Lower lobe of right lung (tissue), 2 donors: ENCODE results near the gene DGLUCY. TPM values are rescaled to one million over a fixed set of nuclear protein-coding genes. Genes with fewer than 3 reads are reported as not detected.

Experiments used
- ATAC-seq, 2 donors: fragments of 200-7000 bp; cut with Tn5 transposase; one replicate each; pipeline ENCODE4 v1.9.1; 2020 to 2022; ENCODE audit warnings: mild to moderate bottlenecking in 2 of 2, moderate library complexity in 2 of 2
- DNase-seq: peaks from one replicate; pipeline ENCODE4 v3.0.0-alpha.2; 2020
- H3K27ac ChIP-seq: fragments of 200-600 bp; one replicate; pipeline ENCODE4 v1.8.0; 2022
- H3K27me3 ChIP-seq: fragments of 200-600 bp; one replicate; pipeline ENCODE4 v1.8.0; 2022; ENCODE audit warnings: low read depth
- H3K36me3 ChIP-seq: fragments of 200-600 bp; one replicate; pipeline ENCODE4 v1.8.0; 2022; ENCODE audit warnings: mild to moderate bottlenecking
- H3K4me1 ChIP-seq: fragments of 200-600 bp; one replicate; pipeline ENCODE4 v1.8.0; 2022
- H3K4me3 ChIP-seq: fragments of 200-600 bp; one replicate; pipeline ENCODE4 v1.8.0; 2022; ENCODE audit warnings: mild to moderate bottlenecking
- H3K9me3 ChIP-seq: fragments of 200-600 bp; one replicate; pipeline ENCODE4 v1.8.0; 2022
- CTCF ChIP-seq: fragments of 200-600 bp; IDR thresholded peaks from one replicate; pipeline ENCODE4 v1.8.0; 2022; ENCODE audit warnings: antibody characterized with exemption, mild to moderate bottlenecking
- intact Hi-C: fragments of 100-400 bp; cut with DNase I; formaldehyde crosslinking; loops from one replicate; pipeline ENCODE4 v1.11.0; 2022
- total RNA-seq: library from RNA; stranded (reverse); fragmentation: NEBNext Ultra II Directional; extraction: Animal tissue kit (Norgen Biotek cat#: 25700); gene quantifications from one replicate; pipeline ENCODE4 v1.2.1, GENCODE V29; 2021
- donor health status: DM: no; HTN: yes; CAD: no; lungs with severe emphysema.

Gene DGLUCY
- total RNA-seq, 1 donor from 2014 or later: 102 TPM

DNA sequence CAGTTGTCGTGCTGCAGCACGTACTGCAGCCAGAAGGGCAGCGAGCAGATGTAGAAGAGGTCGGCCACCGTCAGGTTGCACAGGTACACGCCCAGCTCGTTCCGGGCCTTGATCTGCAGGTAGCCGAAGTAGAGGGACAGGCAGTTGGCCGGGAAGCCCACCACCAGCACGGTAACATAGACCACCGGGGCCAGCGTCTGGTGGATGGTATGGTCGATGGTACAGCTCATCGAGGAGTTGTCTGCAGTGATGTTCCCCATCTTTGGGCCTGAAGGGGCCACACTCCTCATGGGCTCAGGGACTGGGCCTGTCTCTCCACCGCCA is 120.9 kb downstream of the DGLUCY start:
- Histone ChIP-seq H3K27me3 (no peaks in the 10 kb centered on the region), H3K4me1 (peaks cover 36% of the 10 kb centered on the region), H3K27ac (no peak overlapping the region), H3K4me3 (no peak overlapping the region), H3K36me3 (no peaks in the 10 kb centered on the region), H3K9me3 (no peaks in the 10 kb centered on the region)
- ATAC-seq (no peak), DNase-seq (no peak)
- no peak for TF ChIP-seq CTCF
- intact Hi-C loops: no loop called here

- H3K36me3 ChIP-seq: no peaks in the 10 kb centered on the region
- H3K9me3 ChIP-seq: no peaks in the 10 kb centered on the region
- ATAC-seq (no peak), DNase-seq (no peak)
- H3K4me1 ChIP-seq: peaks cover 27% of the 10 kb centered on the region
- intact Hi-C loops: no loop called here
- H3K4me3 ChIP-seq: no peak overlapping the region
- no peak overlapping the region for H3K27ac ChIP-seq
- H3K27me3 ChIP-seq: no peaks in the 10 kb centered on the region
- no peak for TF ChIP-seq CTCF
Observed at GRCh38 chr14:91235841-91236240, 122.0 kb downstream of the DGLUCY start.

DNA sequence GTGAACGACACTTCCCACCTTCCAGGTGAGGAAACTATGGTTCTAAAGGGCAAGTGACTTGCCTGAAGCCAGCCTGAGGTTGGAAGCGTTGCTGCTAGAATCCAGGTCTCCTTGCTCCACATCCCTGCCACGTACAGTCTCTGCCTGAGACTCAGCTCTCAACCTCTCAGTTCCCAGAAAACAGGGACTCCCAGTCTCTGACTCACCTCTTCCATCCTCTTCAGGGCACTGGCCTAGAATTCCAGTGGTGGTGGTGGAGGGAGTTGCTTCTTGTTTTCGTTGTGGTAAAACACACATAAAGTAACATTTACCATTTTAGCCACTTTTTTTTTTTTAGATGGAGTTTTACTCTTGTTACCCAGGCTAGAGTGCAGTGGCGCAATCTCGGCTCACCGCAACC is 123.3 kb downstream of the DGLUCY start:
- Histone ChIP-seq H3K27me3 (no peaks in the 10 kb centered on the region), H3K4me3 (no peak overlapping the region), H3K36me3 (no peaks in the 10 kb centered on the region), H3K9me3 (no peaks in the 10 kb centered on the region), H3K4me1 (peaks cover 16% of the 10 kb centered on the region), H3K27ac (no peak overlapping the region)
- ATAC-seq: no peak
- no peak for DNase-seq
- no peak for TF ChIP-seq CTCF
- intact Hi-C loops: no loop called here

DNA sequence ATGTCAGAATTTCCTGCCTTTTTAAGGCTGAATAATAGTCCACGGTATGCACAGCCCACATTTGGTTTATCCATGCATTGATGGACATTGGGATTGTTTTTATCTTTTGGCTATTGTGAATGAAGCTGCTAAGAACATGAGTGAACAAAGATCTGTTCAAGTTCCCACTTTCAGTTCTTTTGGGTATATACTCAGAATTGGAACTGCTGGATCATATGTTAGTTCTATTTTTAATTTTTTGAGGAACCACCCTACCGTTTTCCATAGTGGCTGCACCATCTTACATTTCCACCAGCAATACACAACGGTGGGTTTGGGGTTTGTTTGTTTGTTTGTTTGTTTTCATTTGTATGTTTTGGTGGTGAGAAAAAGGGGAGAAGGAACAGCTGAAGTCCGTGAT is 124.2 kb downstream of the DGLUCY start:
- Histone ChIP-seq H3K36me3 (no peaks in the 10 kb centered on the region), H3K4me1 (peaks cover 13% of the 10 kb centered on the region), H3K4me3 (no peak overlapping the region), H3K27me3 (no peaks in the 10 kb centered on the region), H3K27ac (no peak overlapping the region), H3K9me3 (no peaks in the 10 kb centered on the region)
- no peak for TF ChIP-seq CTCF
- no peak for DNase-seq
- no peak for ATAC-seq
- intact Hi-C loops: no loop called here

GRCh38 chr14:91238661-91239060 is 124.8 kb downstream of the DGLUCY start:
- no peak overlapping the region for H3K27ac ChIP-seq
- ATAC-seq: no peak

More at GRCh38 chr14:91238661-91239060, 124.8 kb downstream of the DGLUCY start:
- H3K27me3 ChIP-seq: no peaks in the 10 kb centered on the region
- no peaks in the 10 kb centered on the region for H3K36me3 ChIP-seq
- intact Hi-C loops: no loop called here
- no peak for TF ChIP-seq CTCF
- no peak for DNase-seq
- no peak overlapping the region for H3K4me3 ChIP-seq
- H3K9me3 ChIP-seq: no peaks in the 10 kb centered on the region
- peaks cover 19% of the 10 kb centered on the region for H3K4me1 ChIP-seq
